K562 (cell line): ENCODE data around the gene CISD3. TPM values are rescaled to one million over a fixed set of nuclear protein-coding genes. Genes with fewer than 3 reads are reported as not detected.
A peak's percentile ranks its signal among the peaks of the same experiment; 100 is the strongest.

Source experiments
- CBFA2T2 ChIP-seq: fragments of 450-650 bp; conservative IDR thresholded peaks from 2 replicates; pipeline ENCODE4 v1.6.1; 2017; ENCODE audit warnings: mild to moderate bottlenecking
- ESRRA ChIP-seq: fragments of 450-650 bp; IDR thresholded peaks from 2 replicates; pipeline ENCODE4 v1.6.1; 2014; ENCODE audit warnings: low read depth, mild to moderate bottlenecking, moderate library complexity, borderline replicate concordance
- HDAC3 ChIP-seq: fragments of 450-650 bp; IDR thresholded peaks from 2 replicates; pipeline ENCODE4 v1.6.1; 2018; ENCODE audit warnings: borderline replicate concordance, mild to moderate bottlenecking, moderate library complexity; ENCODE audit not compliant: partially characterized antibody
- KDM1A ChIP-seq, 2 experiments: fragments of 450-650 bp; IDR thresholded peaks; 2 replicates each; pipeline ENCODE4 v1.6.1; 2016; ENCODE audit warnings: mild to moderate bottlenecking in 2 of 2
- MCM2 ChIP-seq: fragments of 450-650 bp; IDR thresholded peaks from 2 replicates; pipeline ENCODE4 v1.6.1; 2017; ENCODE audit warnings: low read depth, mild to moderate bottlenecking
- MYBL2 ChIP-seq, 2 experiments: fragments of 450-650 bp in 1 of 2; sonication (generic) in 1 of 2; formaldehyde crosslinking in 1 of 2; IDR thresholded peaks; 2 replicates each; pipeline versions ENCODE4 v1.6.1 to v1.8.1; 2017 to 2022; ENCODE audit warnings: borderline replicate concordance in 1 of 2, inconsistent platforms in 1 of 2, low read depth in 1 of 2, mild to moderate bottlenecking in 1 of 2, missing genetic modification reagents in 1 of 2, moderate library complexity in 1 of 2
- RBFOX2 ChIP-seq: fragments of 200-400 bp; formaldehyde crosslinking; IDR thresholded peaks from 2 replicates; pipeline ENCODE4 v1.6.1; 2017; ENCODE audit warnings: low read depth, mild to moderate bottlenecking, low read length, moderate library complexity
- YBX1 ChIP-seq: fragments of 450-650 bp; IDR thresholded peaks from 2 replicates; pipeline ENCODE4 v1.7.1; 2016; ENCODE audit warnings: mild to moderate bottlenecking
- ZEB2 ChIP-seq: fragments of 450-650 bp; IDR thresholded peaks from 2 replicates; pipeline ENCODE4 v1.6.1; 2016
- ZNF696 ChIP-seq: fragments of 250-450 bp; sonication (Bioruptor Pico); conservative IDR thresholded peaks from 2 replicates; pipeline ENCODE4 v1.4.0; 2020; ENCODE audit warnings: mild to moderate bottlenecking, moderate library complexity
- polyA plus RNA-seq, 8 experiments: library from polyadenylated mRNA; depleted of rRNA in 4 of 8; stranded (reverse) in 5 of 8; unstranded in 3 of 8; fragments of >200 nt; fragmentation: Nextera tagmentation in 2 of 8; fragmentation: Illumina TruSeq in 1 of 8; extraction: Ambion mirVana in 2 of 8; extraction: Trizol in 1 of 8; gene quantifications; 2 replicates each; pipeline versions ENCODE4 v1.2.1 to v1.2.3, GENCODE V29; 2011 to 2014; ENCODE audit warnings: inconsistent platforms in 1 of 8, missing spikeins in 1 of 8
- total RNA-seq, 7 experiments: library from RNA; depleted of rRNA in 6 of 7; stranded (reverse); fragments of >200 nt in 6 of 7; fragmentation: Illumina TruSeq in 2 of 7; extraction: Trizol in 2 of 7; gene quantifications; 2 replicates each; pipeline versions ENCODE4 v1.2.1 to v1.2.3, GENCODE V29; 2011 to 2021; ENCODE audit warnings: low replicate concordance in 1 of 7
- TF ChIP-seq, protein P1 (sequence below): fragments of 250-450 bp; sonication (Bioruptor Pico); IDR thresholded peaks from 2 replicates; pipeline ENCODE4 v1.8.0; 2021; ENCODE audit warnings: borderline replicate concordance, mild to moderate bottlenecking, moderate library complexity; ENCODE audit not compliant: poor library complexity, severe bottlenecking
- TF ChIP-seq, protein P2 (sequence below): sonication (generic); IDR thresholded peaks from 2 replicates; pipeline ENCODE4 v1.6.1; 2016
- TF ChIP-seq, protein P3 (sequence below): fragments of 450-650 bp; IDR thresholded peaks from 2 replicates; pipeline ENCODE4 v1.7.1; 2018; ENCODE audit warnings: mild to moderate bottlenecking, low read depth; ENCODE audit not compliant: partially characterized antibody
- TF ChIP-seq, protein P4 (sequence below): fragments of 250-450 bp; sonication (Bioruptor Pico); IDR thresholded peaks from 2 replicates; pipeline ENCODE4 v1.4.0; 2020; ENCODE audit warnings: mild to moderate bottlenecking, moderate library complexity
- TF ChIP-seq, protein P5 (sequence below): sonication (generic); formaldehyde crosslinking; IDR thresholded peaks from 2 replicates; pipeline ENCODE4 v1.8.0; 2022; ENCODE audit warnings: missing genetic modification reagents, mild to moderate bottlenecking, moderate library complexity, borderline replicate concordance

Gene CISD3
- total and polyA plus RNA-seq, 9 of the 15 experiments (the other 6 are each of a cell fraction or from before 2014, with no cell fraction given): 5.0 to 60.7 (median 15.7) TPM

DNA sequence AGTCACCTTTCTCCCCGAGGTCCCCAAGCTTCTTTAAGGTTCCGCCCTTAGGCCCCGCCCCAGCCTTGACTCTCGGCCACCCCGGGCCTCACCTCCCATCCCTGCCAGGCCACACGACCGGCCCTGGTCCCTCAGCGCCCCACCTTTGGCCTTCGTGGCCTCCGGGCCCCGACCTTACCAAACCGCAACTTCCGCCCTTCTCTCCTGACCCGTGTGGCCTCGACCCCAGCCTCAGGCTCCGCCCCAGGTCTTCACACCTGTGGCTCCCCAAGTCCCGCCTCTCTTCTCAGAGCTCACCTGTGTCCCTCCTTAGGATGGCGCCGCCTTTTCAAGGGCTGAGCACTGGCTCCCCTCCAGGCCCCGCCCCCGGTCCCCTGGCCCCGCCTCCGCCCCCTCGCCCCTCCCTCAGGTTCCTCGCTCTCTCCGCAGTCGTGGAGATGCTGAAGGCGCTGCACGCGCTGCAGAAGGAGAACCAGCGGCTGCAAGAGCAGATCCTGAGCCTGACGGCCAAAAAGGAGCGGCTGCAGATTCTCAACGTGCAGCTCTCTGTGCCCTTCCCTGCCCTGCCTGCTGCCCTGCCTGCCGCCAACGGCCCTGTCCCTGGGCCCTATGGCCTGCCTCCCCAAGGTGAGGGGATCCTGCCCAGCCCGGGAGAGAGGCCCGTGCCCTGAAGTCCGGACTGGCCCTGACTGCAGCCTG lies 10.0 kb upstream of the CISD3 start (continued):
- peak; percentile 17; the same call in 1 of the 2 replicates for TF ChIP-seq RBFOX2
- TF ChIP-seq ZEB2: peak; percentile 67; the same call in 1 of the 2 replicates
- TF ChIP-seq HDAC3: no peak
- no peak for TF ChIP-seq CBFA2T2
- no peak for TF ChIP-seq MCM2
- 0 out of 4 replicates have a peak, but pooled peaks of 1 of the 2 experiments have one; percentile 9 for TF ChIP-seq KDM1A (IDR thresholded peaks at IDR 0.05)
- TF ChIP-seq, protein P1, sequence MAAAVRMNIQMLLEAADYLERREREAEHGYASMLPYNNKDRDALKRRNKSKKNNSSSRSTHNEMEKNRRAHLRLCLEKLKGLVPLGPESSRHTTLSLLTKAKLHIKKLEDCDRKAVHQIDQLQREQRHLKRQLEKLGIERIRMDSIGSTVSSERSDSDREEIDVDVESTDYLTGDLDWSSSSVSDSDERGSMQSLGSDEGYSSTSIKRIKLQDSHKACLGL (CRISPR knock-in tag): no peak
- peak; percentile 55; the same call in 1 of the 2 replicates for TF ChIP-seq ESRRA
- TF ChIP-seq, protein P2, sequence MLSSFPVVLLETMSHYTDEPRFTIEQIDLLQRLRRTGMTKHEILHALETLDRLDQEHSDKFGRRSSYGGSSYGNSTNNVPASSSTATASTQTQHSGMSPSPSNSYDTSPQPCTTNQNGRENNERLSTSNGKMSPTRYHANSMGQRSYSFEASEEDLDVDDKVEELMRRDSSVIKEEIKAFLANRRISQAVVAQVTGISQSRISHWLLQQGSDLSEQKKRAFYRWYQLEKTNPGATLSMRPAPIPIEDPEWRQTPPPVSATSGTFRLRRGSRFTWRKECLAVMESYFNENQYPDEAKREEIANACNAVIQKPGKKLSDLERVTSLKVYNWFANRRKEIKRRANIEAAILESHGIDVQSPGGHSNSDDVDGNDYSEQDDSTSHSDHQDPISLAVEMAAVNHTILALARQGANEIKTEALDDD: no peak
- no peak for TF ChIP-seq ZNF696 (CRISPR knock-in tag)
- TF ChIP-seq, protein P3, sequence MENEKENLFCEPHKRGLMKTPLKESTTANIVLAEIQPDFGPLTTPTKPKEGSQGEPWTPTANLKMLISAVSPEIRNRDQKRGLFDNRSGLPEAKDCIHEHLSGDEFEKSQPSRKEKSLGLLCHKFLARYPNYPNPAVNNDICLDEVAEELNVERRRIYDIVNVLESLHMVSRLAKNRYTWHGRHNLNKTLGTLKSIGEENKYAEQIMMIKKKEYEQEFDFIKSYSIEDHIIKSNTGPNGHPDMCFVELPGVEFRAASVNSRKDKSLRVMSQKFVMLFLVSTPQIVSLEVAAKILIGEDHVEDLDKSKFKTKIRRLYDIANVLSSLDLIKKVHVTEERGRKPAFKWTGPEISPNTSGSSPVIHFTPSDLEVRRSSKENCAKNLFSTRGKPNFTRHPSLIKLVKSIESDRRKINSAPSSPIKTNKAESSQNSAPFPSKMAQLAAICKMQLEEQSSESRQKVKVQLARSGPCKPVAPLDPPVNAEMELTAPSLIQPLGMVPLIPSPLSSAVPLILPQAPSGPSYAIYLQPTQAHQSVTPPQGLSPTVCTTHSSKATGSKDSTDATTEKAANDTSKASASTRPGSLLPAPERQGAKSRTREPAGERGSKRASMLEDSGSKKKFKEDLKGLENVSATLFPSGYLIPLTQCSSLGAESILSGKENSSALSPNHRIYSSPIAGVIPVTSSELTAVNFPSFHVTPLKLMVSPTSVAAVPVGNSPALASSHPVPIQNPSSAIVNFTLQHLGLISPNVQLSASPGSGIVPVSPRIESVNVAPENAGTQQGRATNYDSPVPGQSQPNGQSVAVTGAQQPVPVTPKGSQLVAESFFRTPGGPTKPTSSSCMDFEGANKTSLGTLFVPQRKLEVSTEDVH: no peak
- TF ChIP-seq, protein P4, sequence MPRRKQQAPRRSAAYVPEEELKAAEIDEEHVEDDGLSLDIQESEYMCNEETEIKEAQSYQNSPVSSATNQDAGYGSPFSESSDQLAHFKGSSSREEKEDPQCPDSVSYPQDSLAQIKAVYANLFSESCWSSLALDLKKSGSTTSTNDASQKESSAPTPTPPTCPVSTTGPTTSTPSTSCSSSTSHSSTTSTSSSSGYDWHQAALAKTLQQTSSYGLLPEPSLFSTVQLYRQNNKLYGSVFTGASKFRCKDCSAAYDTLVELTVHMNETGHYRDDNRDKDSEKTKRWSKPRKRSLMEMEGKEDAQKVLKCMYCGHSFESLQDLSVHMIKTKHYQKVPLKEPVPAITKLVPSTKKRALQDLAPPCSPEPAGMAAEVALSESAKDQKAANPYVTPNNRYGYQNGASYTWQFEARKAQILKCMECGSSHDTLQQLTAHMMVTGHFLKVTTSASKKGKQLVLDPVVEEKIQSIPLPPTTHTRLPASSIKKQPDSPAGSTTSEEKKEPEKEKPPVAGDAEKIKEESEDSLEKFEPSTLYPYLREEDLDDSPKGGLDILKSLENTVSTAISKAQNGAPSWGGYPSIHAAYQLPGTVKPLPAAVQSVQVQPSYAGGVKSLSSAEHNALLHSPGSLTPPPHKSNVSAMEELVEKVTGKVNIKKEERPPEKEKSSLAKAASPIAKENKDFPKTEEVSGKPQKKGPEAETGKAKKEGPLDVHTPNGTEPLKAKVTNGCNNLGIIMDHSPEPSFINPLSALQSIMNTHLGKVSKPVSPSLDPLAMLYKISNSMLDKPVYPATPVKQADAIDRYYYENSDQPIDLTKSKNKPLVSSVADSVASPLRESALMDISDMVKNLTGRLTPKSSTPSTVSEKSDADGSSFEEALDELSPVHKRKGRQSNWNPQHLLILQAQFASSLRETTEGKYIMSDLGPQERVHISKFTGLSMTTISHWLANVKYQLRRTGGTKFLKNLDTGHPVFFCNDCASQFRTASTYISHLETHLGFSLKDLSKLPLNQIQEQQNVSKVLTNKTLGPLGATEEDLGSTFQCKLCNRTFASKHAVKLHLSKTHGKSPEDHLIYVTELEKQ (CRISPR knock-in tag): no peak
- TF ChIP-seq, protein P5, sequence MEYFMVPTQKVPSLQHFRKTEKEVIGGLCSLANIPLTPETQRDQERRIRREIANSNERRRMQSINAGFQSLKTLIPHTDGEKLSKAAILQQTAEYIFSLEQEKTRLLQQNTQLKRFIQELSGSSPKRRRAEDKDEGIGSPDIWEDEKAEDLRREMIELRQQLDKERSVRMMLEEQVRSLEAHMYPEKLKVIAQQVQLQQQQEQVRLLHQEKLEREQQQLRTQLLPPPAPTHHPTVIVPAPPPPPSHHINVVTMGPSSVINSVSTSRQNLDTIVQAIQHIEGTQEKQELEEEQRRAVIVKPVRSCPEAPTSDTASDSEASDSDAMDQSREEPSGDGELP (CRISPR knock-in tag): peak; percentile 16; the same call in 1 of the 2 replicates
- no peak for TF ChIP-seq MYBL2 (IDR thresholded peaks at IDR 0.05; ENCODE audit: low read depth)
- TF ChIP-seq MYBL2 (CRISPR knock-in tag; IDR thresholded peaks at IDR 0.05; ENCODE audit: borderline replicate concordance): no peak
- TF ChIP-seq YBX1: no peak
